HEK293 (cell line): Measurements from ENCODE around the gene OTX1.
A peak's percentile ranks its signal among the peaks of the same experiment; 100 is the strongest.
"Not testable (repeated sequence)": the region's sequence is repeated elsewhere in the genome, so short reads cannot be mapped to it uniquely, and the experiment has no call there.

Experiments
- CTCF ChIA-PET: fragments of 350-600 bp; formaldehyde crosslinking; extraction: SDS; loops from one replicate; lab custom pipeline; 2021; ENCODE audit warnings: antibody characterized with exemption; lab: Yijun Ruan, JAX
- POLR2A ChIA-PET: fragments of 300-600 bp; formaldehyde crosslinking; extraction: SDS; loops from one replicate; lab custom pipeline; 2020; ENCODE audit warnings: antibody characterized with exemption, inconsistent platforms; lab: Yijun Ruan, JAX
- H3K27ac ChIP-seq: fragments of 200-500 bp; sonication (Bioruptor generic); 2 replicates; pipeline ENCODE4 v1.5.1; 2014; ENCODE audit warnings: low read depth, low read length, control low read depth, inconsistent platforms; ENCODE audit errors: extremely low read depth
- H3K36me3 ChIP-seq, 2 experiments: fragments of 200-500 bp in 1 of 2; sonication (Bioruptor generic) in 1 of 2; 1 replicate in 1 of 2; 2 replicates in 1 of 2; pipeline ENCODE4 v1.5.1; 2014 to 2017; ENCODE audit warnings: inconsistent platforms in 2 of 2, low read length in 2 of 2; ENCODE audit not compliant: control insufficient read depth in 2 of 2, insufficient read depth in 1 of 2
- H3K4me1 ChIP-seq: fragments of 200-500 bp; sonication (Bioruptor generic); 2 replicates; pipeline ENCODE4 v1.5.1; 2014; ENCODE audit warnings: mild to moderate bottlenecking, low read length, inconsistent platforms; ENCODE audit not compliant: control insufficient read depth, insufficient read depth
- H3K4me3 ChIP-seq: 2 replicates; pipeline ENCODE4 v1.5.1; 2011; ENCODE audit warnings: low read depth, mild to moderate bottlenecking, control low read depth, low read length, moderate library complexity
- H3K9me3 ChIP-seq: fragments of 200-500 bp; sonication (Bioruptor generic); 2 replicates; pipeline ENCODE4 v1.5.1; 2014; ENCODE audit warnings: low read depth, low read length, inconsistent platforms; ENCODE audit not compliant: control insufficient read depth, insufficient read depth
- ELK4 ChIP-seq: IDR thresholded peaks from 2 replicates; pipeline ENCODE4 v1.6.1; 2011; ENCODE audit warnings: mild to moderate bottlenecking, low read depth, low read length, borderline replicate concordance
- KLF9 ChIP-seq: fragments of 450-650 bp; formaldehyde crosslinking; IDR thresholded peaks from 2 replicates; pipeline ENCODE4 v1.5.1; 2016; ENCODE audit warnings: missing biosample characterization, missing genetic modification characterization, low read depth
- MZF1 ChIP-seq: fragments of 450-650 bp; formaldehyde crosslinking; IDR thresholded peaks from 2 replicates; pipeline ENCODE4 v1.5.1; 2017; ENCODE audit warnings: missing biosample characterization, missing genetic modification characterization, borderline replicate concordance
- PRDM2 ChIP-seq: fragments of 450-650 bp; formaldehyde crosslinking; IDR thresholded peaks from 2 replicates; pipeline ENCODE4 v1.5.1; 2016; ENCODE audit warnings: missing biosample characterization, missing genetic modification characterization, borderline replicate concordance
- REST ChIP-seq: fragments of 450-650 bp; formaldehyde crosslinking; IDR thresholded peaks from 2 replicates; pipeline ENCODE4 v1.5.1; 2016; ENCODE audit warnings: missing biosample characterization, missing genetic modification characterization
- YY1 ChIP-seq: fragments of 450-650 bp; formaldehyde crosslinking; IDR thresholded peaks from 2 replicates; pipeline ENCODE4 v1.5.1; 2018; ENCODE audit warnings: missing biosample characterization, missing genetic modification characterization
- ZBTB49 ChIP-seq: fragments of 450-650 bp; formaldehyde crosslinking; IDR thresholded peaks from 2 replicates; pipeline ENCODE4 v1.5.1; 2016; ENCODE audit warnings: missing biosample characterization, missing genetic modification characterization, low read depth
- ZFP69B ChIP-seq: fragments of 450-650 bp; formaldehyde crosslinking; IDR thresholded peaks from 2 replicates; pipeline ENCODE4 v1.5.1; 2016; ENCODE audit warnings: missing biosample characterization, missing genetic modification characterization
- ZNF138 ChIP-seq: fragments of 450-650 bp; formaldehyde crosslinking; IDR thresholded peaks from 2 replicates; pipeline ENCODE4 v1.5.1; 2016; ENCODE audit warnings: missing biosample characterization, missing genetic modification characterization, borderline replicate concordance
- ZNF16 ChIP-seq: fragments of 450-650 bp; formaldehyde crosslinking; IDR thresholded peaks from 2 replicates; pipeline ENCODE4 v1.5.1; 2016; ENCODE audit warnings: low read depth, missing biosample characterization, missing genetic modification characterization
- ZNF169 ChIP-seq: fragments of 450-650 bp; formaldehyde crosslinking; IDR thresholded peaks from 2 replicates; pipeline ENCODE4 v1.5.1; 2016; ENCODE audit warnings: missing biosample characterization, missing genetic modification characterization
- ZNF175 ChIP-seq: fragments of 450-650 bp; formaldehyde crosslinking; IDR thresholded peaks from 2 replicates; pipeline ENCODE4 v1.5.1; 2016; ENCODE audit warnings: missing biosample characterization, missing genetic modification characterization
- ZNF184 ChIP-seq: fragments of 450-650 bp; IDR thresholded peaks from 2 replicates; pipeline ENCODE4 v1.5.1; 2018; ENCODE audit warnings: missing biosample characterization, mild to moderate bottlenecking, missing genetic modification characterization
- ZNF211 ChIP-seq: fragments of 450-650 bp; formaldehyde crosslinking; IDR thresholded peaks from 2 replicates; pipeline ENCODE4 v1.5.1; 2016; ENCODE audit warnings: low read depth, missing biosample characterization, missing genetic modification characterization
- ZNF366 ChIP-seq: fragments of 450-650 bp; formaldehyde crosslinking; conservative IDR thresholded peaks from 2 replicates; pipeline ENCODE4 v1.5.1; 2016; ENCODE audit warnings: missing biosample characterization, missing genetic modification characterization
- ZNF423 ChIP-seq: fragments of 450-650 bp; formaldehyde crosslinking; IDR thresholded peaks from 2 replicates; pipeline ENCODE4 v1.5.1; 2016; ENCODE audit warnings: missing biosample characterization, missing genetic modification characterization
- ZNF510 ChIP-seq: fragments of 450-650 bp; formaldehyde crosslinking; IDR thresholded peaks from 2 replicates; pipeline ENCODE4 v1.5.1; 2018; ENCODE audit warnings: mild to moderate bottlenecking, missing genetic modification characterization, missing biosample characterization; ENCODE audit not compliant: insufficient replicate concordance
- ZNF654 ChIP-seq: fragments of 450-650 bp; formaldehyde crosslinking; IDR thresholded peaks from 2 replicates; pipeline ENCODE4 v1.5.1; 2016; ENCODE audit warnings: low read depth, missing biosample characterization, missing genetic modification characterization
- ZNF843 ChIP-seq: fragments of 450-650 bp; formaldehyde crosslinking; IDR thresholded peaks from 2 replicates; pipeline ENCODE4 v1.5.1; 2016; ENCODE audit warnings: missing biosample characterization, missing genetic modification characterization

OTX1 gene

GRCh38 chr2:63019686-63020085 is 30.9 kb upstream of the OTX1 start:
- H3K9me3 ChIP-seq, H3K36me3 ChIP-seq, CTCF ChIA-PET, POLR2A ChIA-PET, H3K4me3 ChIP-seq, H3K27ac ChIP-seq, H3K4me1 ChIP-seq: not testable (repeated sequence)
- TF ChIP-seq ZNF366 (tag by site-specific recombination): peak; percentile 50

GRCh38 chr2:63023444-63023843 is 27.2 kb upstream of the OTX1 start:
- POLR2A ChIA-PET: no interaction called here
- no peaks in the 10 kb centered on the region for H3K36me3 ChIP-seq
- H3K9me3 ChIP-seq: no peaks in the 10 kb centered on the region
- peak; percentile 47 for TF ChIP-seq ZNF654 (tag by site-specific recombination)
- no peak for TF ChIP-seq ZNF184 (tag by site-specific recombination)
- TF ChIP-seq ZNF510 (tag by site-specific recombination): no peak
- TF ChIP-seq, all 188 proteins: peak for 1
- CTCF ChIA-PET: interaction anchor here (0.6 to 2.0 kb wide), 6 partner anchors 16 to 567 kb away, joined by 3 to 11 read pairs (median 4); no protein-coding TSS in a partner anchor
- H3K27ac ChIP-seq: no peak overlapping the region
- H3K4me1 ChIP-seq: no peaks in the 10 kb centered on the region
- H3K4me3 ChIP-seq: no peak overlapping the region

- Histone ChIP-seq H3K27ac (no peak overlapping the region), H3K4me1 (no peaks in the 10 kb centered on the region), H3K4me3 (no peak overlapping the region), H3K9me3 (no peaks in the 10 kb centered on the region), H3K36me3 (no peaks in the 10 kb centered on the region; a peak in 1 of 3 replicates)
- ChIA-PET POLR2A (no interaction called here), CTCF (no interaction called here)
- no peak for TF ChIP-seq ELK4
- no peak for TF ChIP-seq ZNF169 (tag by site-specific recombination)
- TF ChIP-seq REST (tag by site-specific recombination): no peak
- TF ChIP-seq ZNF423 (tag by site-specific recombination): no peak
- TF ChIP-seq ZBTB49 (tag by site-specific recombination): no peak
- TF ChIP-seq ZNF16: no peak
- no peak for TF ChIP-seq ZNF175
- TF ChIP-seq KLF9 (tag by site-specific recombination): no peak
- TF ChIP-seq ZFP69B (tag by site-specific recombination): no peak
- TF ChIP-seq PRDM2 (tag by site-specific recombination): no peak
- no peak for TF ChIP-seq MZF1
- no peak for TF ChIP-seq ZNF211 (tag by site-specific recombination)
- no peak for TF ChIP-seq ZNF843 (tag by site-specific recombination)
- no peak for TF ChIP-seq ZNF138 (tag by site-specific recombination)
- no peak for TF ChIP-seq YY1
Measured at GRCh38 chr2:63027220-63027619, 23.4 kb upstream of the OTX1 start.
